A549 (cell line): ENCODE results near the gene DLG2. TPM values are rescaled to one million over a fixed set of nuclear protein-coding genes. Genes with fewer than 3 reads are reported as not detected.

ENCODE experiments used
- ATAC-seq, 2 experiments: fragments of 200-7000 bp in 1 of 2; fragments of >200 bp in 1 of 2; cut with Nextera tagmentation in 1 of 2; cut with Tn5 transposase in 1 of 2; 3 replicates each; pipeline versions ENCODE4 v1.8.0 to v1.9.1; 2018 to 2020; ENCODE audit warnings: mild to moderate bottlenecking in 1 of 2, moderate library complexity in 1 of 2
- CTCF ChIA-PET: fragments of 300-600 bp; sonication (Branson Sonifier 250); formaldehyde crosslinking; extraction: SDS; loops from one replicate; lab custom pipeline; 2021; ENCODE audit warnings: antibody characterized with exemption, inconsistent platforms; lab: Yijun Ruan, JAX
- POLR2A ChIA-PET: fragments of 350-600 bp; formaldehyde crosslinking; extraction: SDS; loops from one replicate; lab custom pipeline; 2021; ENCODE audit warnings: antibody characterized with exemption, inconsistent platforms; lab: Yijun Ruan, JAX
- DNase-seq, 2 experiments: peaks; one replicate each; pipeline versions ENCODE4 v3.0.0 to v3.0.0-alpha.2; 2011 to 2016; ENCODE audit warnings: low read depth in 1 of 2, low spot score in 1 of 2
- FAIRE-seq: peaks from 2 replicates; lab custom pipeline; 2011; peaks lifted over from hg19 to GRCh38; lab: Jason Lieb, UNC
- H3K27ac ChIP-seq, 2 experiments: fragments of >200 bp; sonication (Bioruptor Twin); formaldehyde crosslinking; 3 replicates each; pipeline ENCODE4 v1.5.1; 2016 to 2017
- H3K4me1 ChIP-seq: fragments of >200 bp; sonication (Bioruptor Twin); formaldehyde crosslinking; 3 replicates; pipeline ENCODE4 v1.6.1; 2016
- H3K4me2 ChIP-seq: fragments of >200 bp; sonication (Bioruptor Twin); formaldehyde crosslinking; 3 replicates; pipeline ENCODE4 v1.6.1; 2016
- H3K4me3 ChIP-seq: fragments of >200 bp; sonication (Bioruptor Twin); formaldehyde crosslinking; 3 replicates; pipeline ENCODE4 v1.5.1; 2016
- H3K9me3 ChIP-seq: fragments of >200 bp; sonication (Bioruptor Twin); formaldehyde crosslinking; 3 replicates; pipeline ENCODE4 v1.6.1; 2016
- CBX8 ChIP-seq: fragments of 200-600 bp; sonication (generic); IDR thresholded peaks from 2 replicates; pipeline ENCODE4 v1.6.1; 2016
- CHD2 ChIP-seq: fragments of 150-350 bp; IDR thresholded peaks from 2 replicates; pipeline ENCODE4 v1.6.1; 2014; ENCODE audit warnings: low read length; ENCODE audit not compliant: partially characterized antibody
- EHMT2 ChIP-seq: fragments of 200-600 bp; sonication (generic); IDR thresholded peaks from 2 replicates; pipeline ENCODE4 v1.6.1; 2016; ENCODE audit warnings: antibody characterized with exemption, low read depth, mild to moderate bottlenecking, moderate library complexity
- ESRRA ChIP-seq: fragments of 150-350 bp; IDR thresholded peaks from 2 replicates; pipeline ENCODE4 v1.6.1; 2014; ENCODE audit warnings: mild to moderate bottlenecking, low read length, borderline replicate concordance
- FOSB ChIP-seq: fragments of 250-450 bp; sonication (Bioruptor Pico); IDR thresholded peaks from 2 replicates; pipeline ENCODE4 v1.5.0; 2020; ENCODE audit warnings: mild to moderate bottlenecking, moderate library complexity
- FOSL2 ChIP-seq, 2 experiments: fragments of 450-650 bp in 1 of 2; fragments of >200 bp in 1 of 2; sonication (Bioruptor Twin) in 1 of 2; formaldehyde crosslinking; IDR thresholded peaks; 2 replicates each; pipeline versions ENCODE4 v1.5.0 to v1.6.1; 2016 to 2020; ENCODE audit warnings: mild to moderate bottlenecking in 1 of 2, moderate library complexity in 1 of 2
- HDAC2 ChIP-seq: fragments of 200-600 bp; sonication (generic); IDR thresholded peaks from 2 replicates; pipeline ENCODE4 v1.6.1; 2016
- HEYL ChIP-seq: fragments of 250-450 bp; sonication (Bioruptor Pico); IDR thresholded peaks from 2 replicates; pipeline ENCODE4 v1.8.0; 2021; ENCODE audit warnings: mild to moderate bottlenecking, moderate library complexity
- JUNB ChIP-seq: fragments of >200 bp; sonication (Bioruptor Twin); formaldehyde crosslinking; IDR thresholded peaks from 2 replicates; pipeline ENCODE4 v1.6.1; 2016
- KDM5A ChIP-seq: fragments of 200-600 bp; sonication (generic); IDR thresholded peaks from 2 replicates; pipeline ENCODE4 v1.6.1; 2016; ENCODE audit warnings: antibody characterized with exemption, mild to moderate bottlenecking
- MAFK ChIP-seq: fragments of 450-650 bp; IDR thresholded peaks from 2 replicates; pipeline ENCODE4 v1.6.1; 2014; ENCODE audit not compliant: partially characterized antibody
- MAZ ChIP-seq: fragments of 150-350 bp; IDR thresholded peaks from 2 replicates; pipeline ENCODE4 v1.6.1; 2014; ENCODE audit warnings: antibody characterized with exemption, low read depth, low read length, borderline replicate concordance
- MYC ChIP-seq: IDR thresholded peaks from 2 replicates; pipeline ENCODE4 v1.6.1; 2012; ENCODE audit warnings: mild to moderate bottlenecking, inconsistent platforms, low read length, improper control_type of control experiment, borderline replicate concordance
- NFE2L2 ChIP-seq: fragments of 150-350 bp; conservative IDR thresholded peaks from 2 replicates; pipeline ENCODE4 v1.6.1; 2014; ENCODE audit warnings: low read length
- NR3C1 ChIP-seq: fragments of >200 bp; sonication (Bioruptor Twin); formaldehyde crosslinking; IDR thresholded peaks from 3 replicates; pipeline ENCODE4 v1.6.1; 2017
- RARB ChIP-seq: fragments of 250-450 bp; sonication (Bioruptor Pico); IDR thresholded peaks from 2 replicates; pipeline ENCODE4 v1.8.0; 2021; ENCODE audit warnings: mild to moderate bottlenecking, moderate library complexity
- TFCP2L1 ChIP-seq: fragments of 250-450 bp; sonication (Bioruptor Pico); IDR thresholded peaks from 2 replicates; pipeline ENCODE4 v1.5.0; 2021; ENCODE audit warnings: mild to moderate bottlenecking
- TP53 ChIP-seq: fragments of 250-450 bp; sonication (Bioruptor Pico); IDR thresholded peaks from 2 replicates; pipeline ENCODE4 v1.5.0; 2021; ENCODE audit warnings: mild to moderate bottlenecking, moderate library complexity
- WGBS: methylation state at CpG from one replicate; pipeline ENCODE4 v1.1.6; 2017; ENCODE audit errors: missing lambda C conversion rate; 5-methylcytosine and 5-hydroxymethylcytosine counted together
- polyA plus RNA-seq, 4 experiments: library from polyadenylated mRNA; depleted of rRNA in 3 of 4; stranded (reverse); fragments of >200 nt; fragmentation: RNase III in 1 of 4; extraction: RNeasy Plus Mini Kit Qiagen cat#74134 plus additional on column Dnase treatment in 1 of 4; gene quantifications; 2 replicates in 3 of 4; 3 replicates in 1 of 4; pipeline ENCODE4 v1.2.3, GENCODE V29; 2011 to 2017
- TF ChIP-seq, protein P1 (sequence below): fragments of 450-650 bp; IDR thresholded peaks from 2 replicates; pipeline ENCODE4 v1.6.1; 2014; ENCODE audit warnings: antibody characterized with exemption
- TF ChIP-seq, protein P2 (sequence below): IDR thresholded peaks from 2 replicates; pipeline ENCODE4 v1.6.1; 2012
- TF ChIP-seq, protein P3 (sequence below): fragments of >200 bp; sonication (Bioruptor Twin); formaldehyde crosslinking; IDR thresholded peaks from 2 replicates; pipeline ENCODE4 v1.6.1; 2016
- TF ChIP-seq, protein P4 (sequence below): IDR thresholded peaks from 2 replicates; pipeline ENCODE4 v1.6.1; 2012
- TF ChIP-seq, protein P5 (sequence below): fragments of >200 bp; sonication (Bioruptor Twin); formaldehyde crosslinking; IDR thresholded peaks from 3 replicates; pipeline ENCODE4 v1.6.1; 2016
- TF ChIP-seq, protein P6 (sequence below): fragments of 150-350 bp; IDR thresholded peaks from 2 replicates; pipeline ENCODE4 v1.6.1; 2014; ENCODE audit warnings: low read depth, mild to moderate bottlenecking, low read length
- TF ChIP-seq, protein P7 (sequence below): fragments of >200 bp; sonication (Bioruptor Twin); formaldehyde crosslinking; IDR thresholded peaks from 3 replicates; pipeline ENCODE4 v1.5.1; 2016

The DLG2 gene
- polyA plus RNA-seq, 2 of the 4 experiments (the other 2 are of a cell fraction): 0.26 to 0.79 TPM

DNA sequence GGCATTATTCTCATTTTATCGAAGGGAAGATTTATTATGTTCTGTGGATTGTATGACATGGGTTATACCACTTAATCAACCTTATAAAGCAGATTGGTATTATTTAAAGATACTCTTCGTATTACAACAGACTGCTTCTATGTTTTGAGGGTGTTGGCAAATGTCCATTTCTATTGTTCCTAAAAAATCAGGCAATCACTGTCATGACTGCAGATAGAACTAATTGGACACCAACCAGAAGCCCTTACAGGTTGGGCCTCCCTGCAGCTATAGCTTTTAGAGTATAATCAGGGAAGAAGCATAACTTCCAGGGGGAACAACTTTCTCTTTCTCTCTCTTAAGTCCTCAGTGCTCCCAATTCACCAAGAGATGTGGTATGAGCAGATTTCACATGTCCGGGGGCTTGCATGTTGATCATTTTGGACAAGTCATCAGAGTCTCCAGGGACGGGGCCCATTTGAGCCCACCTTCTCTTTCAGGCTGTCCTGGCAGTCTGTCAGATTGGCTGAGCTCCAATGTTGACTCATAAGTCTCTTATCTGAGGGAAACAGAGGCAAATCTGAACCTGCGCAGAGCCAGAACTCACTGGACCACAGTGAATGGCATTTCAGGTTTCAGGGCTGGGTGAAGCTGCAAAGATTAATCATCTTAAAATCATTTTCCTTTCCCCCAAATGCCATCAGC lies 2077.0 kb downstream of the DLG2 start:
- POLR2A ChIA-PET: no interaction called here
- TF ChIP-seq CBX8: no peak
- TF ChIP-seq NFE2L2: no peak
- TF ChIP-seq, protein P1, sequence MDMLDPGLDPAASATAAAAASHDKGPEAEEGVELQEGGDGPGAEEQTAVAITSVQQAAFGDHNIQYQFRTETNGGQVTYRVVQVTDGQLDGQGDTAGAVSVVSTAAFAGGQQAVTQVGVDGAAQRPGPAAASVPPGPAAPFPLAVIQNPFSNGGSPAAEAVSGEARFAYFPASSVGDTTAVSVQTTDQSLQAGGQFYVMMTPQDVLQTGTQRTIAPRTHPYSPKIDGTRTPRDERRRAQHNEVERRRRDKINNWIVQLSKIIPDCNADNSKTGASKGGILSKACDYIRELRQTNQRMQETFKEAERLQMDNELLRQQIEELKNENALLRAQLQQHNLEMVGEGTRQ: no peak
- TF ChIP-seq JUNB: no peak
- TF ChIP-seq RARB (CRISPR knock-in tag): no peak
- TF ChIP-seq TFCP2L1: no peak
- no peak for TF ChIP-seq EHMT2
- no peak for TF ChIP-seq NR3C1
- no peak for TF ChIP-seq HDAC2
- TF ChIP-seq CHD2: no peak
- TF ChIP-seq HEYL (CRISPR knock-in tag): no peak
- TF ChIP-seq, protein P2, sequence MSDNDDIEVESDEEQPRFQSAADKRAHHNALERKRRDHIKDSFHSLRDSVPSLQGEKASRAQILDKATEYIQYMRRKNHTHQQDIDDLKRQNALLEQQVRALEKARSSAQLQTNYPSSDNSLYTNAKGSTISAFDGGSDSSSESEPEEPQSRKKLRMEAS: no peak
- no peak for TF ChIP-seq TP53 (CRISPR knock-in tag)
- TF ChIP-seq MYC: no peak

DNA sequence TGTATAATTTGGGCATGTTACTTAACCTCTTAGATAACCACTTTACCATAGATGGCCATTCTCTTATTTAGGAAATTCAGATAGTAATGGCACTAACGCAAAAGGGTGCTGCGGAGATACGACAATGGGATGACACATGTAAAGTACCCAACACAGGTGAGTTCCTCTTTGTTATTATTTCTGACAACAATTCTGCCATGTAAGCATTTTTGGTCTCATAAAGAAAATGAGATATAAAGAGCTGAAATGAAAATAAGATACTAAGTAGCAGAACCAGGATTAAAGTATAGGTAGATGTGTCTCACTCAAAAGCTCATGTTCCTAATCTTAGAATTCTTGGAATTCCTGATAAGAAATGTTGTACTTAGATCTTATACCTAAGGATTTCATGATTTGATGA lies 2080.8 kb downstream of the DLG2 start:
- ATAC-seq (no peak), DNase-seq (no peak), FAIRE-seq (no peak)
- TF ChIP-seq MAZ (no peak), MAFK (peak; percentile 95)
- TF ChIP-seq, protein P3, sequence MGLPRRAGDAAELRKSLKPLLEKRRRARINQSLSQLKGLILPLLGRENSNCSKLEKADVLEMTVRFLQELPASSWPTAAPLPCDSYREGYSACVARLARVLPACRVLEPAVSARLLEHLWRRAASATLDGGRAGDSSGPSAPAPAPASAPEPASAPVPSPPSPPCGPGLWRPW: no peak
- WGBS: 59% methylated on average over 3 of the region's 3 CpGs
- Histone ChIP-seq H3K9me3 (no peaks in the 10 kb centered on the region), H3K4me3 (no peak overlapping the region), H3K4me1 (no peaks in the 10 kb centered on the region), H3K4me2 (no peak overlapping the region), H3K27ac (no peak overlapping the region)
- POLR2A ChIA-PET: no interaction called here
- CTCF ChIA-PET: interaction anchor here (0.6 kb wide), 1 partner anchor 22 kb away, joined by 3 read pairs; no protein-coding TSS in a partner anchor

More for the DNA sequence above, 2077.0 kb downstream of the DLG2 start:
- DNase-seq: no peak
- no peak for FAIRE-seq
- Histone ChIP-seq H3K27ac (no peak overlapping the region), H3K4me1 (no peaks in the 10 kb centered on the region), H3K9me3 (no peaks in the 10 kb centered on the region), H3K4me2 (no peak overlapping the region), H3K4me3 (no peak overlapping the region)
- ATAC-seq: no peak
- 42% methylated on average over 5 of the region's 5 CpGs for WGBS
- CTCF ChIA-PET: no interaction called here

DNA sequence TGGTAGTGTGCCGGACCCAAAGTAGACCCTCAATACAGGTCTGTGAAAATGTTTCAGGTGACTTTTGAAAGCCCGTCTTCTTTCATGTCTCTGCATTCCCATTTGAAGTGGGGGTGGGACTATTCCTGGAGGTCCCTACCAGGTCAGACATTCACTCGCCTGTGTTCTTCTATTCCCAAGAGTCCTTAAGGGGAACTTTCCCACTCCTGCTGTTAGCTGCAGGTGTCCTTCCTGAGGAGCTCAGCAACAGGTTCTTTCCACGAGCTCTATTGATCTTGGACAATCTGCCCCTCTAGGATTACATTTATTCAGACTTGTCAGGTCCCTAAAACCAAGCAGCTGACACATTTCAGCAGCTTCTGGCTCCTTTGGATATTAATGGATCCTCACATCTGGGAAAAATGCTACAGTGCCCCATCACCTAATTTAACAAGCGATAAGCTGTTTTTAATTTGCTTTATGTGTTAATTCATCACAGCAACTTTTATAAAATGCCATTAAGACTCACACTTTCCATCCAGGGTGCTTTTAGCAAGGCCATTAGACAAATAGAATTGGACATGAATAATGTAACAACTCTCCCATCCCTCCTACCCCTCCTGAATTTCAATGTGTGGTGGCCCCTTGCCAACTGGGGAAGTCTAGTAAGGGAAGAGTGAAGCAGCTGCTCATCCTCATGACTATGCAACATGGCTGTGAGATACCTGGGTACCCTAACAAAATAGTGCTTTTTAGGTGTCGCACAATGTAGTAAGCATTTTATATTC lies 2081.5 kb downstream of the DLG2 start:
- ChIA-PET POLR2A (no interaction called here), CTCF (no interaction called here)
- no peaks in the 10 kb centered on the region for H3K9me3 ChIP-seq
- no peak for FAIRE-seq
- H3K4me1 ChIP-seq: no peaks in the 10 kb centered on the region
- H3K4me2 ChIP-seq: no peak overlapping the region
- WGBS: 20% methylated on average over 6 of the region's 6 CpGs
- no peak for ATAC-seq
- no peak overlapping the region for H3K27ac ChIP-seq
- no peak for DNase-seq
- H3K4me3 ChIP-seq: no peak overlapping the region
- TF ChIP-seq, protein P1: no peak
- TF ChIP-seq FOSB (CRISPR knock-in tag) (no peak), FOSL2 (IDR thresholded peaks at IDR 0.05) (no peak), FOSL2 (CRISPR knock-in tag; IDR thresholded peaks at IDR 0.05) (no peak), ESRRA (no peak), TFCP2L1 (no peak), KDM5A (no peak)
- TF ChIP-seq, protein P4, sequence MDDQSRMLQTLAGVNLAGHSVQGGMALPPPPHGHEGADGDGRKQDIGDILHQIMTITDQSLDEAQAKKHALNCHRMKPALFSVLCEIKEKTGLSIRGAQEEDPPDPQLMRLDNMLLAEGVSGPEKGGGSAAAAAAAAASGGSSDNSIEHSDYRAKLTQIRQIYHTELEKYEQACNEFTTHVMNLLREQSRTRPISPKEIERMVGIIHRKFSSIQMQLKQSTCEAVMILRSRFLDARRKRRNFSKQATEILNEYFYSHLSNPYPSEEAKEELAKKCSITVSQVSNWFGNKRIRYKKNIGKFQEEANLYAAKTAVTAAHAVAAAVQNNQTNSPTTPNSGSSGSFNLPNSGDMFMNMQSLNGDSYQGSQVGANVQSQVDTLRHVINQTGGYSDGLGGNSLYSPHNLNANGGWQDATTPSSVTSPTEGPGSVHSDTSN: no peak
- TF ChIP-seq, protein P5, sequence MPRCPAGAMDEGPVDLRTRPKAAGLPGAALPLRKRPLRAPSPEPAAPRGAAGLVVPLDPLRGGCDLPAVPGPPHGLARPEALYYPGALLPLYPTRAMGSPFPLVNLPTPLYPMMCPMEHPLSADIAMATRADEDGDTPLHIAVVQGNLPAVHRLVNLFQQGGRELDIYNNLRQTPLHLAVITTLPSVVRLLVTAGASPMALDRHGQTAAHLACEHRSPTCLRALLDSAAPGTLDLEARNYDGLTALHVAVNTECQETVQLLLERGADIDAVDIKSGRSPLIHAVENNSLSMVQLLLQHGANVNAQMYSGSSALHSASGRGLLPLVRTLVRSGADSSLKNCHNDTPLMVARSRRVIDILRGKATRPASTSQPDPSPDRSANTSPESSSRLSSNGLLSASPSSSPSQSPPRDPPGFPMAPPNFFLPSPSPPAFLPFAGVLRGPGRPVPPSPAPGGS: no peak
- TF ChIP-seq, protein P3: no peak
- TF ChIP-seq, protein P6, sequence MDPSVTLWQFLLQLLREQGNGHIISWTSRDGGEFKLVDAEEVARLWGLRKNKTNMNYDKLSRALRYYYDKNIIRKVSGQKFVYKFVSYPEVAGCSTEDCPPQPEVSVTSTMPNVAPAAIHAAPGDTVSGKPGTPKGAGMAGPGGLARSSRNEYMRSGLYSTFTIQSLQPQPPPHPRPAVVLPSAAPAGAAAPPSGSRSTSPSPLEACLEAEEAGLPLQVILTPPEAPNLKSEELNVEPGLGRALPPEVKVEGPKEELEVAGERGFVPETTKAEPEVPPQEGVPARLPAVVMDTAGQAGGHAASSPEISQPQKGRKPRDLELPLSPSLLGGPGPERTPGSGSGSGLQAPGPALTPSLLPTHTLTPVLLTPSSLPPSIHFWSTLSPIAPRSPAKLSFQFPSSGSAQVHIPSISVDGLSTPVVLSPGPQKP: no peak
- TF ChIP-seq, protein P7, sequence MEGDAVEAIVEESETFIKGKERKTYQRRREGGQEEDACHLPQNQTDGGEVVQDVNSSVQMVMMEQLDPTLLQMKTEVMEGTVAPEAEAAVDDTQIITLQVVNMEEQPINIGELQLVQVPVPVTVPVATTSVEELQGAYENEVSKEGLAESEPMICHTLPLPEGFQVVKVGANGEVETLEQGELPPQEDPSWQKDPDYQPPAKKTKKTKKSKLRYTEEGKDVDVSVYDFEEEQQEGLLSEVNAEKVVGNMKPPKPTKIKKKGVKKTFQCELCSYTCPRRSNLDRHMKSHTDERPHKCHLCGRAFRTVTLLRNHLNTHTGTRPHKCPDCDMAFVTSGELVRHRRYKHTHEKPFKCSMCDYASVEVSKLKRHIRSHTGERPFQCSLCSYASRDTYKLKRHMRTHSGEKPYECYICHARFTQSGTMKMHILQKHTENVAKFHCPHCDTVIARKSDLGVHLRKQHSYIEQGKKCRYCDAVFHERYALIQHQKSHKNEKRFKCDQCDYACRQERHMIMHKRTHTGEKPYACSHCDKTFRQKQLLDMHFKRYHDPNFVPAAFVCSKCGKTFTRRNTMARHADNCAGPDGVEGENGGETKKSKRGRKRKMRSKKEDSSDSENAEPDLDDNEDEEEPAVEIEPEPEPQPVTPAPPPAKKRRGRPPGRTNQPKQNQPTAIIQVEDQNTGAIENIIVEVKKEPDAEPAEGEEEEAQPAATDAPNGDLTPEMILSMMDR: no peak
